SK-MEL-5 (cell line): ENCODE results near the gene IGFBP7. TPM values are rescaled to one million over a fixed set of nuclear protein-coding genes. Genes with fewer than 3 reads are reported as not detected.
A peak's percentile ranks its signal among the peaks of the same experiment; 100 is the strongest.

Experiments used
- DNase-seq: peaks from one replicate; pipeline ENCODE4 v3.0.0-alpha.2; 2016; ENCODE audit warnings: low read depth, low spot score
- in situ Hi-C: cut with HindIII; loops from 2 replicates; pipeline ENCODE4 v1.10.0; 2016; ENCODE audit warnings: low sequenced_read_pairs, high pct_unique_total_duplicates, low pct_unique_long_range_greater_than_20kb
- total RNA-seq: library from RNA; depleted of rRNA; stranded (reverse); fragments of >200 nt; shearing (Covaris generic); gene quantifications from 2 replicates; pipeline ENCODE4 v1.2.3, GENCODE V29; 2014

Gene IGFBP7
- total RNA-seq, 1 experiment from 2014 or later, result 210 TPM

DNA sequence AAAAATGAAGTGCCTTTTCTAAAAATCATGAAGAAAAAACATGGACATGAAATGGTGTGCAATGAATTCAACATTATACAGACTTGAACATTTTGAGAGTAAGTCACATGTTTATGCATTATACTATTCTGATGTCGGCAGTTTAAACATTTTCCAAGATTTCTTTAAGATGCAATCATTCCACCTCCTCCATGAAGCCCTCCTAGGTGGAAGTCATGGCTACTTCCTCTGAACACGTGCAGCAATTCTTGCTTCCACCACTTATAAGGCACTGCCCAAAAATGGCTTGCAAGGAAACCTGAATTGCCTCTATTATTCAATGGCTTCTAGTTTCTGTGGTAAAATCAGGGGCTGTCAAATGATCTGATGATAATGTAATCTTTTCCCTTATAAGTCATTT lies 25.8 kb downstream of the IGFBP7 start:
- DNase-seq, result no peak
- in situ Hi-C loops, result no loop called here

DNA sequence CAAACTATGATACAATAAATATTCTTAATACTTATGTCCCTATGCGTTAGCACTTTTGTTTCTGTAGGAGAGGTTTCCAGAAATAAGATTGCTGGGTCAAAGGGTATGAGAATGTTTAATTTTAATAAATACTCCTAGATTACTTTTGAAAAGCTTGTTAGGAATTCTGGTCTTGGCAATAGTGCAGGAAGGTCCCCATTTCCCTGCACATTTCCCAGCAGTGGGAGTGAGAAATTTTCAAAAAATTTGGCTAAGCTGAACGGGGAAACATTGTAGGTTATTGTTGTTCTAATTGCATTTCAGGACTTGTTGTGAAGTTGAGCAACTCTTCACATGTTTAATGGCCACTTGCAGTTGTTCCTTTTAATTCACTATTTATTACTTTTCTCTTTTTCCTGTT lies 27.1 kb downstream of the IGFBP7 start:
- no peak for DNase-seq
- in situ Hi-C loops, result no loop called here

DNA sequence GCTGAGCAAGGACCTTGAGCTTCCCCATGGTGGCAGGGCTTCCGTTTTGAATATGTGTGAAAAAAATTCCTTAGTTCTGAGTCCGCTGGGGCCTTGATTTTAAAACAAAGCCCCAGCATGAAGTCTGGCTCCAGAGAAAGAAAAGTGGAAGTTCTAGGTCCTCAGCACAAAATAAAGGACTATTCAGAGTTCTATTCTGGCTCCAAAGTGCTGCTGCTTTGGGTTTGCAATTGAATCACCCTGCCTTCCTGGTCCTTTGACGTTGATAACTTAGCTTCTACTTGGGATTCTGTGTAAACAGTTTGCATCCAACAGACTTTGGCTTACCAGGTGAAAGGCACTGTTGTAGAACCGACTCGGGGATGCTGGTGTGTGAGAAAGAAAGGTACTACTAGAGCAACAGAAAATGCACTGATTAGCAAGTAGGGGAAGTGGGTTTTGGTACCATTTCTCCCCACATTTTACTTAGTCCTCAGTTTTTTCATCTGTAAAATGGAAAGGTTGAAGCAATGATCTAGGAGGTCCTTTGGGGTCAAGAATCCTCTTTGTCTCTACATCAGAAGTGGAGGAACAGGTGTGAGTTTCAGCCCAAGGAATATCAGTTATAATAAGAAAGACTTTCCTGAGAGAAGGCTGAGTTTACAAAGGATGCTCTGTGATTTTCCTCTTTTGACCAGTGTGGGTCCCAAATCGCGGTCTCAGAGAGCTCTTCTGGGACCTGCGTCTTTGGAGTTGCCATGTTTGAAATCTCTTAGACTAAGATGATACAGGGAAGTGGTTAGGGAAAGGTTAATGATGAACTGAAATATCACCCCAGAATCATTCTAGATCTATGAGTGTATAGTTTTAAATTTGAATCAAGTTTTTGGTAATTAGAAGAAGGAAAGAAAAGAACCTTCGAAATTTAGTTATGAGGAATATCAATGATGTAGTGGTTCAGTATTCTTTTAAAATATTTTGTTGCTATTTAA lies 28.2 kb downstream of the IGFBP7 start:
- DNase-seq, result no peak
- in situ Hi-C loops, result no loop called here

DNA sequence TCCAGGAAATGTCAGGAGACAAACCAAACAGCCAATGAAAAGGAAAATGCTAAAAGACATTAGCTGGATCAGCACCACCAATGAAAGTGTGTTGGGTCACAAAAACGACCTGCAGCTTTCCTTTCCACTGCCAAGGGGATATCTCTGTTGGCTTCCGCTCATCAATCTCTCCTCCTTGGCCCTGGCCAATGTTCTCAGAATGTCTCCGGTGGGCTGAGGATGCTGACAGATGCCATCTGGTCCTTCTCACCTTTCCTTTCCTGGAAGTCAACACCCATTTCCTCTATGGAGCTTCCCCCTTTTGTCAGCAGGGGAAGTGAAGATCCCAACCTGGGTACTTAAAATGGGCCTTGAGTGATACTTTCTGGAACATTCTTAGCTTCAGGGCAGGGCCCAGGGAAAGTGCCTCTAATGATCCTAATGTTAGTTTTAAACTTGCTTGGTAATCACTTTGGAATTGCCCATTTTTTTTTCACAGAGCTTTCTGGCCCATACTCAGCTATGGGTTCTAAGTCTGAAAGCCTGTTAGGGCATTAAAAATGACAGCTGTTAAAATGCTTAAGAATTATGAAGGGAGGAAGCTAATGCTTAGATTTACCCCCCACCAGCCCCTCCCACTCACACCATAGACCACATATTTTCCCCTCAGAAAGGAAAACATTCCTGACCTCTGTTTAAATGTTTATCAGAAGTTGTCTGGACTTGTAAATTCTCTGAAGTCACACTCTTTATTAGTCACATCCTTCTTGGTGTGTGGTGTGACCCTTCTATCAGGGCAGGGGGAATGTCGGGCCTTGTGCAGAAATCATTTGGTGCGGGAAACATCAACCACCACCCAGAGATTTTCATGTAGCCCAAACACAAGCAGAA lies 29.2 kb downstream of the IGFBP7 start:
- in situ Hi-C loops, result no loop called here
- DNase-seq, result no peak

DNA sequence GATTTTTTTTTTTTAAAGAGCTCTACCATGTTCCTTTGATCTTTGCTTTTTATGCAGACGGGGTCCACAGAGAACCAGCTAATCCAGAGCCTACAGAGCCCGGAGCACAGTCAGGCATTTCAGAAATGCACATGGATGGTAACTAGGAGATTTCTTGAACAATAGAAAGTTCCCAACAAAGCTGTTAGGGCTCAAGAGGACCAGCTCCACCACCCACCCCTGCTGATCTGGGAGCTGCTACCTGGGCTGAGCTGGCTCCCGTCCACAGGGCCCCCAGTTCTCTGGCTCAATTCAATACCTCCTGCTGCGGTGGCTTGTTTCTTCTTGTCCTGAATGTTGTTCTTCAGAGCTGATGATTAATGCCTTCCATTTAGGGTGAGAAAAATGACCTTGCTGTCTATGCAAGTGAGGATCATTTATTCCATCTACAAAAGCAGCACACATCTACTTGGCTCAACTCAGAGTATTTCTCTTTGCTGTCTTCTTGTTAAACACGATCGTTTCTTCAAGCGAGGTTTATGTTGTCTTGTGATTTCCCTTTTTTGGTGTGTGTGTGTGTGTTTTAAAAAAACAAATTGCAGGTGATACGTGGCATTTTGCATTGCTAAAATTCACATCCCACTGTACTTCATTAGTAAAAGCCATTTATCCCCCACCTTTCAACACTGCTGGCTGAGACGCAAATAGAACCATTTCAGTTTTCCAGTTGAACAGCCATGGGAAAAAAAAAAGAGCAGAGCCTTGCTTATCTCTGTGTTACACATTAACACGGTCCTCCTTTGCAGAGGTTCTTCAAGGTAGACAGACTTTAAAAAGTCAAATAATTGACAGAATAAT lies 31.3 kb downstream of the IGFBP7 start:
- no peak for DNase-seq
- in situ Hi-C loops, result no loop called here

DNA sequence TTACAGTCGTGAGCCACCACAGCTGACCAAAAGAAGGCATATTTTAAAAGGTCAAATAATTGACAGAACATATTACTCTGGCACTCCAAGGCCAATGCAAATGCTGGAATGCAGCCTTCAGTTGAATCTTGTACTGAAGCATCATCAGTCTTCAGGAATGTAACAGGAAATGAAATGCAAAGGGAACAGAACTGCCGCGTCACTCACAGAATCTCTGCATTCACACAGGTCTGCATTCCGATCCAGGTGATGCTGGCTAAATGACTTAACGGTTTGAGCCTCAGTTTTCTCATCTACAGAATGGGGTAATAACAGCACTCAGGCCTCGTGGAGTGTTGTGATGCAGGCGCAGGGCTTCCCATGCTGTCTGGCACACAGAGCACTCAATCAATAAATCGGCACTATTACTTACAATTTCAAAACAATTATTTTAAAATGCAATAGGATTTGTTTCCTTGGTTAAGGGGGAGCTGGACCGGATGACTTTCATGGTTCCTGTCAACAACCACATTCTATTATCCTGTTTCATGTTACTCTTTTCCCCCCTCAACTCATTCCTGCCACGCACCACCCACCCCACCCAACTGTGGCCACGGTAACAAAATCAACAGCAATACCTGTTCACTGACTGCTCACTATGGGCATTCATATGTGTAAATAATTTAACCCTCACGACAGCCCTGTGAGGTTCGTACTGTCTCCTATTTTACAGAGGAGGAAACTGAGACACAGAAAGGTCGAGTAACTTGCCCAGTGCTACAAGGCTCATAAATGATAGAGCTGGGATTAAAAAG lies 32.4 kb downstream of the IGFBP7 start:
- in situ Hi-C loops, result no loop called here
- DNase-seq, result no peak

DNA sequence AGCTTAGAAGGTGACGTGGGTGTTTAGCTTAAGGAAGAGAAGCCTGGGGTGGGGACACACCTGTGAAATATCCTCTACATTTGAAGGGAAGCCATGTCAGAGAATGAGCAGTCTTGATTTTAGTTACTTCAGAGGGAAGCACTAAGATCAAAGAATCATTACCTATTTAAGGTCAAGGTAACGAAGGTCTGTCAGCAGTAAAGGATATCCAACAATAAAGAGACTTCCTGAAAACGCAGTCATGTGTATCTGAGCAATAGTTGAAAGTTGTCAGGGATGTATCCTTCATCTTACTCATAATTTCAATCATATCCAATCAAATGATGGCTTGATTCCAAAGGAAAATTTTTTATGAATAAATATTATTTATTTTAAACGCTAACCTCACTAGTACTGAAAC lies 33.5 kb downstream of the IGFBP7 start:
- DNase-seq, result no peak
- in situ Hi-C loops, result no loop called here

DNA sequence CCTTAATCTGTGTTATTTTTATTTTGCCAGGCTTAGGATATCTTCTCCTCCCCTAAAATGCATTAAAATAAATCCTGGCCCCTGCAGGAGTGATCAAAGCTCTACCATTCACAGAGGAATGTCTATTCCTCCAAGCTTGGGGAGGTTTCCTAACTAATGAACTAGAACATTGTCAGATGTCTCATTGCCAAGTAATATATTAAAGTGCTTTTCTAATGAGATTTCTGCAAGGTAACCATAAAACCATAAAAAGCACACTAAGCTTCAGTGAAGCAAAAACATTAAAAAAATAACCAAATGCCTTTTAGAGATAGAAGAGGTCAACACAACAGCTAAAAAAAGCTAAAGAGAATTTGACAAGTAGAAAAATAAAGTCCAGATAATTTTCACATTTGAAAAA lies 34.8 kb downstream of the IGFBP7 start:
- in situ Hi-C loops, result no loop called here
- no peak for DNase-seq

DNA sequence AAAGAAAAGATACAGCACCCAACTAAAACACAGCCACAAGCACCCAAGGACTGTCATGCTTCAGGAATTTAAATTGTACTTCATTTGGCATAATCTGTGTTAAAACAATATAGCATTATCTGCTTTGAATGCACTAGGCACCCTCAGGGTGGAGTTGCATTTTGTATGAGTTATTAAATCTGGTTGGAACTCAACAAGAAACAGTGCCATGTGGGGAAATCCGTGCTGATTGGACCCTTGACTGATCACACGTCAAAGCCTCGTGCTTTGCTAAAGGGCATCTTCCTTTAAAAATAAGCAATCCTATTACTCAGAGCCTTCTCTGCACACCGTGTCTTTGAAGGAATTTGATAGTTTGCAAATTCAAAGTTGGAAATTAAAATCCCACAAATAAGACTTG lies 35.4 kb downstream of the IGFBP7 start:
- in situ Hi-C loops, result no loop called here
- peak; percentile 89 for DNase-seq

DNA sequence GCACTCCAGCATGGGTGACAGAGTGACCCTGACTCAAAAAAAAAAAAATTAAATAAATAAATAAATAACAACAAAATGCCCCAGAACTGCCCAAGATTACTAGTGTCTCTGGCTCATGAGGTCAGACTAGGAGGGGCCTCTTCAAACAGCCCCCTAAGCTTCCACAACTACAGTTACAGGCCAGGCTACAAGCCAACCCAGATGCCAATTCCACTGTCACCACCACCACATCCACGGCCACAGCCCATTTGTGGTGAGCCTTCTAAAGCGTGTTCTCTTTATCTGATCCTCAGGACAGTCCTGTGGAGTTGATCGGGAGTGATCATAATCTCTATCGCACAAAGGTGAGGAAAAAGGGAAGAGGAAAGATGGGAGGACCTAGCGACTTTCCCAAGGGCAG lies 36.6 kb downstream of the IGFBP7 start:
- DNase-seq, result no peak

DNA sequence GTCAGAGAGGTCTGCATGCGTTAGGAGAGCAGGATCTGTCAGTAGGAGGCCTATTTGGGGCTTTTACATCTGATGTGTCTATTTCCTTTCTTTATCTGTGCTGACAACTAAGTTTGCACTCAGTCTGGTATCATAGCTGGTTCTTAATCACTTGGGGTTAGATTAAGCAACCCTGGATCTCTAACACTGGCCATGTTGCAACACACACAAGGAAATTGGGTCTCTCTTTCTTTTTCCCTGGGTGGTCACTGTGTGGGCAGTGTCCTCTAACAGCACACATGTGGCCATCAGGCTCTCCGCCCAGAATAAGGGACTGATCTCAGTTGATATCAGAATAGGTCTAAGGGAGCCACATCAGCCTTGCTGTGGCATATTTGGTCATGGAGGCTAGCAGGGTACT lies 38.9 kb downstream of the IGFBP7 start:
- DNase-seq, result no peak
- in situ Hi-C loops, result no loop called here

More for the DNA sequence above, 36.6 kb downstream of the IGFBP7 start:
- in situ Hi-C loops, result no loop called here

DNA sequence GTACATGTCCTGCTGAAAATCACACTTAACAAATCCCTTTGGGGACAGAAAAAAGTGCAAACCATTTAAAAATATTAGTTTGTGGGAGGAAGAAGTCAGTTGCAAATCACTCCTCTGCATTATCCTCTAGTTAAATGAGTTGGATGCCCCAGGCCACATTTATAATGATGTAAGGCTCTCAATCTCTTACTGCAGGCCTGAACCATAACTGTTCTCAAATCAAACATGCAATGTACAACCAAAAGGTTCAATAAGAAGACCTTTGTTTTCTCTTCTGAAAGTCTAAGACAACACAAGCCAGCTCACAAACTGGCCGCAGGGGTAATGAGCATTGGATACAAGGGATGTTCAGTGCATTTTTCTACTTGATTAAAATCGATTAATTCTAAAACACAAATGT lies 39.7 kb downstream of the IGFBP7 start:
- in situ Hi-C loops, result no loop called here
- peak; percentile 93 for DNase-seq

DNA sequence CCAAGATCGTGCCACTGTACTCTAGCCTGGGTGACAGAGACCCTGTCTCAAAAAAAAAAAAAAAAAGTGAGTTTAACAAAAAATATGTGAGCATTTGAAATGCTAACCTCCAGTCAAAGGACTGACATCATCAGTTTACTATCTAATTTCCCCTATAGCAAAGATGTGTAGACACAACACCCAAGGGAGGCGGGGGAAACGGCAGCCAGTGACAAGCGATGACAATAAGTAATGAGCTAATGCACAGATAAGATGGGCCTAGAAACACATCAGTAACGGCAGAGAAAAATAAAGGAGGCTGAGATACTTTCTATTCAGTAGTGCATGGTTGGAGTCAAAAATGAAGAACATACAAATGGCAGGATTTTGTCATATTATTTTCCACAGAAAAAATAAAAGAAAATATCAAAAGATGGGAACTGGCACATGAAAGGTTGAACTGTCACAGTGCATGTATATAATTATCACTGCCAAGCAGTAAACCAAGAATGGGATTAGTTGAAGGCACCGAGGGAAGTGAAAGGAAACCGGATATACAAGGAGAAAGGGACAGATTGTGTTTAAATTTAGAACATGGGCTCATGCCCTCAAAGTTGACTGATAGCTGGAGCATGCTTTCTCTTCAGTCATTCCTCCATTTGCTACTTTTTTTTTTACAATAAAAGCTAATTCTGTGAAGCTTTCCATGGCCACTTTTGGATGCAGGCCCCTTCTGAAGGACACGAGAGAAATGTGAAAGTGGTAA lies 41.8 kb downstream of the IGFBP7 start:
- in situ Hi-C loops, result no loop called here
- DNase-seq, result peak; percentile 25

DNA sequence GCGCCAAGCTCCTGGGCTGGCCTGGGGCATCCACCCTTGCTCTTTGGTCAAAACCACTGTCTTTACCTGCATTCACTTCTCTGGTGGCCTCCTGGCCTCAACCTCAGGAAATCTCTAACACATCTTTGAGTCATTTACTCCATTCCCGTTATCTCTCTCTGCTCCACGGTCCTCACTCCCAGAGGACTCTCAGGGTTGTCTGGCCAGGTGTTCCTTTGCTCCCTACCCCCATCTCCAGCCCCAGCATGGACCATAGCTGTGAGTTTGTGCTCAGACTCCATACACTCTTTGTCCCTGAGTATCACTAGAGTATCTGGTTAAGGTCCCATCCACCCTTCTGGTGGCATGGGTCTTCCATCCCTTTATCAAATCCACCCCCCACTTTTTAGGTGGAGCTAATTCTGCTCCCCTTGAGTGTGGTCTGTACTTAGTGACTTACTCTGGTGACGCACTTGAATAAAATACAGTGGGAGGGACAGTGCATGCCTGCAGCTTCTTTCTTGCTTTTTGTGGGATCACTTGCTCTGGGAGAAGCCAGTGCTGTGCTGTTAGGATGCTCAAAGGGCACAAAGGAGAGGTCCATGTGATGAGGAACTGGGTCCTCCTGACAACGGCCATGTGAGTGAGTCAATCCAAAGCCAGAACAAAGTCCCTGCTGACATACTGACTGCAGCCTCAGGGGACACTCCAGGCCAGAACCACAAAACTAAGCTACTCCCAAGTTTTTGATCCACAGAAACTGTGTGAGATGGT lies 44.3 kb downstream of the IGFBP7 start:
- in situ Hi-C loops, result no loop called here
- DNase-seq, result no peak

DNA sequence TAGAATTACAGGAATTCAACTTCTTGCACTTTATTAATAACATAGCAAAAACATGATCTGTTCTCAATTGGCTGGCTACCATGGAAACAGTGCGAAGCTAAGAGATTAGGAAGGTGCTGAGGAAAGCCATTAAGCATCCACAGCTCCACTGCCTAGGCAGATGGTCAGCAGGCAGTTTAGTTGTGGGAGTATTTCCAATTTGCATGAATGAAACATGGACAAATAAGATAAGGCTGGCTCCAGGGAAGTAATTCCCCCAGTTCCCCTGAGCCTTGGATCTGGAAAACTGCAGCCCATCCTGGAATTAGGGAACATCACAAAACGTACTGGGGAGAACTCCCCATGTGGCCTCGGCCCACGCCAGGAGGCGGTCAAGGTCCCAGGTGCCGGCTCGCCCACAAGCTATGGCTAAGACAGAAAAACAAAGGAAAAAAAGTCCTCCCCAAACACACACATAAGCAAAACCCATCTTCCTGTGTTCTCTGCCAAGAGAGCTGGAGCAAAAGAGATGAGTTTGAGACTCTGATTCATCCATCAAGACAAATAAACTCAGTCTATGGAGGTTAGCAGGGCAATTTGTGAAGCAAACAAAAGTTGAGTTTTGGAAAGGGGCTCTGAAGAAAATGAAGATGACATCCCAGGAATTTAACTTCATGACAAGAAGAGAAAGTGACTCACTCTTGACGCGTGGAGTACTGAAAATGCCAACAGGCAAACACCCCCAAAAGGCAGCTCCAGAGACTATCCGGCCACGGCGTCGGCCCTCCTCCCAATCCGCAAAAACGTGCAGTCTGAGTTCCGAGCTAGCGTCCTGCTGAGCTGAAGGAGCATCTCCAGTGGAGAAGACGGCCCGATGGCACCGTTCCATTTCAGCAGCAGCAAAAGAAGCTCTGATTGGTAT lies 45.1 kb downstream of the IGFBP7 start:
- no peak for DNase-seq
- in situ Hi-C loops, result no loop called here
